ENCODE measurements around the gene DPF3.

Gene DPF3

DNA sequence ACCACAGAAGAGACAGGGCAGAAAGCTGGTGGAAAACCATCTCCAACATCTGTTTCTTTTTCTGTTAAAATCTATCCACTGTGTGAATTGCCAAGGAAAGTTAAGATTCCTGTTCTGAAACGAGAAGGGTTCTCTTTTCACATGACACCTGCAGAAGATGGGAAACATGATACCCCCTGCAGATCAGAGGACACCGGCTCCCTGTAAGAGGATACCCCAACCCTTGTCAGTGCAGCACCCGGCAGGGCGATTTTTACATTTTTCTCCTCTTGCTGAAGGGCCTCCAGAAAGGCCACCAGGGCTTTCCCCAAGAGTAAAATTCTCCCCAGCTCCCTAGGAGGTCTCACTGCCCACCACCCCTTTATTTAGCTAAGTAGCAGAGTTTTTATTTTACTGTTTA is 48.2 kb downstream of the DPF3 start:
- FAIRE-seq: no peak
- no peak for DNase-seq (ENCODE audit: extremely low spot score, insufficient read length, low read depth)

DNA sequence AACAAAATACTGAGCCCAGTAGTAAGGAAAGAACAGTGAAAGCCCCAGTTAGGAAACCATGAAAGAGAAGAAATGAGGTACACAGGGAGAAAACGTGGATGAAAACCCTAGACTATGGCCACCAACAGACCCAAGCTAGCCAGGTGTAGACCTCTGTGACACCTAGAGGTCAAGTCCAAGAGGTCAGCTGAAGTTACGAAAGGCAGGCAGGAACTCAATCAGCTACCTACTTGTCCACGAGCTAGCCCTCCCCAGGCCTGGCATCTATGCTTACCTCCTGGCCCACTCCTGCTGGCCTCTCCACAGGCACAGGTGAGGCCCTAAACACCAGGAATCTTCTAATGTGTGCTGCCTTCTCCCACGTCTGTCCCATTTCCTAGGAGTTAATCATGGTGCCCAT is 48.7 kb downstream of the DPF3 start:
- DNase-seq (ENCODE audit: extremely low spot score, insufficient read length, low read depth): no peak
- FAIRE-seq: no peak

DNA sequence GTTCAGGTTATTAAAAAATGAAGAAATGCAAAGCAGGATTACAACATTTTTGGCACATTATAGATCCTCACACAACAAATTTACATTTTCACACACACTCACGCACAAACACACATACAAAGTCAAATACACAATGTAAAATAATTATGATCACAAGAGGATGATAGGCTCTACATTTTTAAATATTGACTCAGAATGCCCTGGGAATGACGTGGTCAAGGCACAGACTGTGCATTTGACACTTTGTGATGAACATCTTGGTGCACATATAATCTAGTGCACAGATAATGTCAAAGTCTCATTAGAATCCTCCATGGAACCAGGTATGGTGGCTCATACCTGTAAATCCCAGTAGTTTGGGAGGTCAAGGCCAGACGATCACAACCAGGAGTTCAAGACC is 49.4 kb downstream of the DPF3 start:
- no peak for DNase-seq (ENCODE audit: extremely low spot score, insufficient read length, low read depth)
- FAIRE-seq: no peak

DNA sequence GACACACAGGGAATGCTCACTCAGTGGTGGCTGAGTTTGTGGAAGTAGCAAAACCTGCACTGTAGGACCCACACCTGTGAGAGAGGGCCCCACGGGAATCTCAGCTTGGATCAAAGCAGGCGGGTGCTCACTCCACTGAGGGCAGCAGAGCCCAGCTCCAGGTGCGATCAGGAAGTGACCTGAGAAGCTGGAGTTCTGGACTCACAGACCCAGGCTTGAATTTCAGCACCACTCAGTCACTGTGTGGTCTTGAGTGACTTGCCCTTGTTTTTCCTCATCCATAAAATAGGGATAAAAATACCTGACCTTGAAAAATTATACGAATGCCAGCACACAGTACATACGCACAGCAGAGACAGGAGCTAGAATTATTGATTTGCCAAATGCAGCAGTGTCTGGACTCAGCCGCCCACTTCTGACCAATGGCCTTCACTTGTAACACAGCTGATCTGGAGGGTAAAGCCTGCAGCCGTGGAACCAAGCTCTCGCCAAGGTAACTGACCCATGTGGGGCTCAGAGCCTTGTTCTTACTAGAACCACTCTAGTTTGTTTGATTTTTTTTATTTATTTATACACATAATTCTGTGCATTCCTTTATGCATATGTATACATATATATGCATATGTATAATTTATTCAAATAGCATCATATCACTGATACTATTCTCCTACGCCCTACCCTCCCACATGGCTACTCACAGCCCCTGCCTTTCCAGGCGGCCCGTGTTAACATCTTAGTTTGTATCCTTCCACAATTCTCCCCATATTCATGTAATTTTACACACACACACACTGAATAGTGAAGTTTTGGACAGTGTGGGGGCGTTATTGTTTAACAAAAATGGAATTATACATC is 53.9 kb downstream of the DPF3 start:
- FAIRE-seq (no peak), DNase-seq (ENCODE audit: extremely low spot score, insufficient read length, low read depth) (no peak)

DNA sequence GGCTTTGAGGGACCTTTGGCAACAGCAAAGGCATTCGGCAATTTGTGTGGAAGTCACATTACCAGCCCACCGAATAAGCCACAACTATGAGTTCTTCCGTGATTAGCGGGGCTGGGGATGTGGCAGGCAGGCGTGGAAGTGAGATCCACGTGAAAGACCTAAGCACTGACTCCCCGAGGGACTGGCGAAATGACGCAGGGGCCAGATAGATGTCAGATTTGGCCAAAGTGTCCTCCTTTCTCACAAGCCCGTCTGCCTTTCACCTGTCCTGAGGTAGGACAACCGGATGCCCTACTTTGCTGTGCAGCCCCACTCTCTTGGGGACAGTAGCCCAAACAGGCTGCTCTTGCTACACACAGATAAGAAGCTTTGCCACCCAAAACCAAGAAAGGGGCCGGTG is 54.5 kb downstream of the DPF3 start:
- DNase-seq (ENCODE audit: extremely low spot score, insufficient read length, low read depth): no peak
- FAIRE-seq: no peak

DNA sequence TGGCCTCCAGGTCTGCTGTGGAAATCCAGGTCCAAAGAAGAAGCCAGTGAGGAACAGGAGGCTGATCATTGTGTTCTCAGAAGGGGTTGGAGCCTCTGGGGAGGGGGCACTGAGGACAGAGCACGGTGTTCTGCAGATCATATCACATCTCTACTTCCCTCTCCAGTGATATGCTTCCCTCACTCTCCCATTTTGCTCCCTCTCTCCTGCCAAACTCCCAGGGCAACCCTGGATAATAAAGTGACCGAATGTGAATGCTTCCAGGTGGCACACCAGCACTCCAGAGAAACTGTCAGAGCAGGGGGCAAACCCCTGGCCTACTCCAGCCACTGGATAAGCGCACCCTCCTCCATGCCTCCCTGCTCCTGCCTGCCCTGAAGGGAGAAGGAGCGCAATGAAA is 57.8 kb downstream of the DPF3 start:
- FAIRE-seq (no peak), DNase-seq (ENCODE audit: extremely low spot score, insufficient read length, low read depth) (no peak)

DNA sequence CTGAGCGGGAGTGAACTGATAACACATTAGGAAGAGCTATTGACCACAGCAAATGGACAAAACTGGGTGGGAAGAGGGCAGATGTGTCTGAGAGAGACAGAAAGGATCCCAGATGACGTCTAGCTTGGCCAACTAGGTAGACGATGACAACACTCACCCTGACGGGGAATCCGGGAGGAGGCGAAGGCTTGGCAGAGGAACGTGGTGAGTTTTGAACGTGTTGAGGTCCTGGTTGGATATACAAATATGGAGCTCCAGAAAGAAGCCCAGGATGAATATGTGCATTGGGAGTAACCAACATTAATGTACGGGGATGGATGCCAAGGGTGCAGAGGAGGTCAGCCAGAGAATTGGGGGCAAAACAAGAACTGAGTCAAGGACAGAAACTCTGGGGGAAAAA is 60.7 kb downstream of the DPF3 start:
- no peak for FAIRE-seq
- DNase-seq (ENCODE audit: extremely low spot score, insufficient read length, low read depth): no peak

DNA sequence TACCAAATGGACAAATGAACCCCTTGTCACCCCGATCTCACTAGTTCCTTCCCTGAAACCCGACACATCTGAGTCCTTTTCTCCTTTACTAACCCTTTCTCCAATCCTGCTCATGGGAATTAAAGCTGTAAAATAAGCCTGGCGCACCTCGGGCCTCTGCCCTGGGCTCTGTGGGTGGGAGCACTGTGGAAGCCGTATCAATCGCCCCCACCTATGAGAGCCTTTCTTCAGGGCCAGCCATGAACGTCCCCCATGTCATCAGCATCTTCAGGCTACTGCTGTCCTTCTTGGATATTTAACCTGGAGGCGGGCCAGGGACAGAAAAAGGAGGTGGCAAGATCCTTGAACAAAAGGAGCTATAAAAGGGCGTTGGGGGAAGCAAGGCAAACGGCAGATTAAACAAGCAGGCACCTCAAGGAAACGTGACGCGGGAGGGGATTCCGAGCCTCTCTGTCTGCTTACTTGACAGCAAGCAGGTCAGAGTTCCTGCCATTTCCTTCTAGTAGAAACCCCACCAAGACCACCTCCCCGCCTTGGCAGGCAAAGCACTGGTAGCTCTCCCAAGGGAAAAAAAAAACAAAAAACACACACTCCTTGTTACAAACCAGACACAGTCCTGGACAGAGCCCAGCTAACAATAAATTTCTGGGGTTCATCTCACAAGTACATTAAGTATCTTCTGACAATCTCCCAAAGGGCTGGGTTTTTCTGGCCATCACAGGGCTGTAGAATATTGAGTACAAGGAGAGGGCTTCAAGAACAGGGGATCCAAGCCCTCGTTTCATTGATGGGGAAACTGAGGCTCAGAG is 62.9 kb downstream of the DPF3 start:
- FAIRE-seq (no peak), DNase-seq (ENCODE audit: extremely low spot score, insufficient read length, low read depth) (no peak)

DNA sequence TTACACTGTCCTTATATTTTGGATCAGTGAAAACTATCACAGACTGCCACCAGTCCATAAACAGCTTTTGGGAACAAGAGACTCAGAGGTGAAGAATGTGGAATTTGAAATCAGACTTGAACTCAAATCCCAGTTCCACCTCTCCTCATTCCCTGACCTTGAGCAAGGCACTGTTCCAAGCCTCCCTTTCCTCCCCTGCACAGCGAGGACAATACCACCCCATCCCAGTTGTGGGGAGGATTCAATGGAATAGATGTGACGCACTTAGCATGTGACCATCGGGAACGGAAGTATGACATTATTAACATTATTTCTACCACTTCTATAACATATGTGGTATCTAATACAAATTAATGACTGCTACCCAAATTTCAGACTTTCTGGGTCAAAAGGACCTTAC is 63.5 kb downstream of the DPF3 start:
- FAIRE-seq: no peak
- DNase-seq (ENCODE audit: extremely low spot score, insufficient read length, low read depth): no peak

DNA sequence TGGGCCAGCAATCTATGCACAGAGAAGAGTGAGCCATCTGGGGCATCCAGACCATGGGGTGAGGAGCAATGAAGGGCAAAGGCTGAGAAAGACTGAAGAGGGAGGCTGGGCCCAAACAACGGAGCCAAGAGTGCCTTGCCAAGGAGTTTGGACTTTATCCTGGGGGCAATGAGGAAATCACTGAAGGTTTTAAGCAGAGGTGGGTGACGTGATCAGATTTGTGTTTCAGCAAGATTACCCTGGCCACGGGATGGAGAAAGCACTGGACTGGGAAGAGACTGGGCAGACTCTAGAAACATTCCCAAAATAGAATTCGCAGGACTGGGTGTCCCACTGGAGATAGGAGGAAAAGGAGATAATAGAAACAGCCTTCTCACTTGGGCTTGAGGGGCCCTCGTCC is 65.3 kb downstream of the DPF3 start:
- FAIRE-seq: no peak
- DNase-seq (ENCODE audit: extremely low spot score, insufficient read length, low read depth): no peak

DNA sequence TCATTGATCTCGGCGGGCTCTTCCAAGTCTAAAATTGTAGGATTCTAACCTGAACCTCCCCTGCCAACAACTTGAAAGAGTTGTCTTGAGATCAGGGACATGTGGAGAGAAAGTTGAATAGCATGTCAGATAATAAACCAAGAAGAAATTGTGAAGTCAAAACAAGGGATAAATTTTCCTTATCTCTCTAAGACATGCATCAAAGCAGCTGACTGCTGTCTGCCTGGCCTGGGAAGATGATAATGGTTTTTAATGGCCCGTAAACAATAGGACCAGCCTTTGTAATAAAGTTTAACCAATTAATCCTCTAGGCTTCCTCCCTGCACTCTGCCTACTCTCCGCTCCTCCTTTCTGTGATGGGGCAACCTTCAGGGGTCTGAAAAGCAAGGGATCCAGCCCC is 67.9 kb downstream of the DPF3 start:
- DNase-seq (ENCODE audit: extremely low spot score, insufficient read length, low read depth): no peak
- no peak for FAIRE-seq

DNA sequence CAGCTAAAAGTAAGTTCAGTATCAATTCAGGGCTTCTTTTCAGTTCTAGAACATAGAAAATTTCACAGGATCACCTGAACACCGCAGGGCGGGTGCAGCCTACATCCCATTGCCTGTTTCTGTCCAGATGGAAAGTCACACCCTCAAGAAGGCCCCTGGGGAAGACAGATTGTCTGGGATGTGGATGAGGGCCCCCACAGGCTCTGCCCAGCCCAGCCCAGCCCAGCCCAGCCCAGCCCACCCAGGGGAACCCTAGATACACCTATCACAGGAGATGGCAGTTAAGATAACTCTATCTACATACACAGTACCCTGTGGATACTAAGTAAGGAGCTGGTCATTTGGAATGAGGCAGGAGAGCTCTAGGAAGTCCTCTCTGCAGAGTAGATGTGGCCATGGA is 68.4 kb downstream of the DPF3 start:
- DNase-seq (ENCODE audit: extremely low spot score, insufficient read length, low read depth) (no peak), FAIRE-seq (no peak)

DNA sequence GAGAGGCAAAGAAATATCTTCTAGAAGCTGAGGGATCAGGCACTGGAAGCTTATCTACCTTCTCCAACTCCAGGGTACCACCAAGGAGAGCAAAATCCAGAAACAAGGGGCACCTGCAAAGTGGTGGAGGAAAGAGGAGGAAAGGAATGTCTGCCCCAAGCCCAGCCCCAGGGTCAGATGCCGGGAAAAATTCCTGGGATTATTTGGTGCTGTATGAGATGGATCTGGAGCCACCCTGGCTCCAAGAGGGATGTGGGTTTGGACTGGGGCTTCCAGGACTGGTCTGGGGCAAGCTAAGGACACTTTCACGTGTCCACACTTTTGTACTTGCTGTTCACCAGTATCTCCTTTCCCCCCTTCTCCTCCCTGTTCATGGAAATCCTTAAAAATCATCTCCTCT is 69.8 kb downstream of the DPF3 start:
- no peak for FAIRE-seq
- DNase-seq (ENCODE audit: extremely low spot score, insufficient read length, low read depth): no peak

DNA sequence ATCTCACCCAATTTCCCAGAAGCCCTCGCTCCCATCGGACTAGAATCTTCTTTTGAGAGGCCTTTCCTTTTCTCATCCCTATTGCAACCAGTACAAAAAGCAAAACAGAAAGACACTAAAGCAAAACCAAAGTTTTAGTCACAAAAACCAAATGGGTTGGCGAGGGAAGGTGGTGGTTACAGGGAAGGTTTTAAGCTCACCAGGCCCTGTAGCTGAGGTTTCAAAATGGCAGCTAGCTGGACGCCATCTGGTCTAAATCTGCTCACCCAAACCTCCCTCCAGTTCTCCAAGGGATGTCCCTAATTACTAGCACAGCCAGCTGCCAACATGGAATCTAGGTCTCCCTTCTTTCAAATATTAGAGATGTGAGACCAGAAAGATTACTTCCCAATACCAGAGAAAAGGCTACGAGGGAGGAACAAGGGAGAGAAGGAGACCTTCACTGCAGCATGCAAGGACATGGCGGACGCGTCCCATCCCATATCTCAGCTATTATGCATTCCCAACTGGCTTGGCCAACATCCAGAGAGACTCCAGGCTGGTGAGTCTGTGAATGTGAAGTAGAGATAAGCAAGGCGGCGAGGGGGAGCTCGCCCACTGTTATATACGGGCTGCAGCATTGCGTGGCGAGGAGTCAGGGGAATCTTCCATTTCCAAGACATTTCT is 70.8 kb downstream of the DPF3 start:
- DNase-seq (ENCODE audit: extremely low spot score, insufficient read length, low read depth): no peak
- FAIRE-seq: no peak

DNA sequence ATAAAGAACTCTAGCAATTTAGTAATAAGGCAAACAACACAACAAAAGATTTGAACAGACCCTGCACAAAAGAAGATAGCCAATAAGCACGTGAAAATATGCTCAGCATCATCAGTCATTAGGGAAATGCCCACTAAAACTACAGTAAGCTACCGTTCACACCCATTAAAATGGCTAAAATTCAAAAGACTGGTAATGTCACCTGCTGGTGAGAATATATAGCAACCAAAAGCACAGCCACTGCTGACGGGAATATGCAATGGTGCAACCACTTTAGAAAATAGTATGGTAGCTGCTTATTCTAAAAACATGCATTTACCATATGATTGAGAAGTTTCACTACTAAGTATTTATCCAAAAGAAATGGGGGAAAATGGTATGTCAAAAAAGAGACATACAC is 74.9 kb downstream of the DPF3 start:
- DNase-seq (ENCODE audit: extremely low spot score, insufficient read length, low read depth) (no peak), FAIRE-seq (no peak)

DNA sequence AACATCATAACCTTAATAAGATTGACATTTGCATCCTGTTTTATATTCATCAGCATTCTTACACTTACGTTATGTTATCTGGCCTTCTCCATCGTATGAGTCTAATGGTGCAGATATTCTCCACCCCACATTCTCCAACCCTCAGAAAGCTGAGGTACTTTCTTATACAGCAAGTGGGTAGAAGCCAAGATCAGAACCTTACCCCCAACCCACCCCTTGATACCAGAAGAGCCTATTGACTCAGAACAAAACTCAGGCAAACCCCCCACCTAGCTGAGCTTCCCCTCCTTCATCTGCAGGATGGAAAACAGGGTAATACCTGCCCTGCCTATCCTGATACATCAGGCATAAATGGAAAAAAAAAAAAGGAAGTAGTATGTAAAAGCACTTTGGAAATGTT is 77.6 kb downstream of the DPF3 start:
- FAIRE-seq: no peak

DNA sequence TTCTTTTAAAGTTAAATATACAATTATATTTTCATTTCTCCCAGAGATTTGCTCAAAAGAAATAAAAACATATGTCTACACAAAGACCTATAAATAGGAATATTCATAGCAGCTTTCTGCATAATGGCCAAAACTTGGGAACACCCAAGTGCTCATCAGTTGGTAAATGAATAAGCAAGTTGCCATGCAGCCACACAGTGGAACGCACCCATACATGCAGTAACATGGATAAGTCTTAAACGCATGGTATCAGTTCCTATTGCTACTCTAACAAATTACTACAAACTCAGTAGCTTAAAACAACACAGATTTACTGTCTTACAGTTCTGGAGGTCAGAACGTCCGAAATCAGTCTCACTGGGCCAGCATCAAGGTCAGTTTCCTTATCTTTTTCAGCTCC is 78.5 kb downstream of the DPF3 start:
- DNase-seq (ENCODE audit: extremely low spot score, insufficient read length, low read depth): no peak
- FAIRE-seq: no peak

More for the DNA sequence above, 77.6 kb downstream of the DPF3 start:
- DNase-seq (ENCODE audit: extremely low spot score, insufficient read length, low read depth): no peak

DNA sequence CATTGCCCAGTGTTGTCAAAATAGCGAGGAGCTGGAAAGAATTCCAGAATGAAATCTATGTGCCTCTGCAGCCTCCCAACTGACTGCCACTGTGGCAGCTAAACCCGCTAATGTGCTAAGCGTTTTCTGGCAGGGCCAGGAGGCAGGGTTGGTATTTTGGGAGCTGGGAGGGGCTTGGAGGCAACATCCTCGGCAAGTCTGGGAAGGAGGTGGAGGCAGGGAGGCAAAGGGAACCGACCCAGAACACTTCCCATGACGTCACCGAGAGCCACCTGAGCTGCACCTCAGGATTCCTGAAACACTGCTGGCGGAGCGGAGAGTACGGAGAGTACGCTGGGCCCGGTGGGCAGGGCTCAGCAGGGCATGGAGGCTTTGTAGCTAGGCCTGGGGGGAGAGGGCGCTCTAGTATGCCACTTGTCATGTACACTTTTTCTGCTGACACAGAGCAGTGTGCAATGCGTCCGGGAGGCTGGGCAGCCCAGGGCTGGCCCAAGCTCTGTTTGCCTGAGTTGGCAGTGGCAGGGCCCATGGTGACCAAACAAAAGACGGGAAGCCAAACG is 81.5 kb downstream of the DPF3 start:
- FAIRE-seq (no peak), DNase-seq (ENCODE audit: extremely low spot score, insufficient read length, low read depth) (no peak)

DNA sequence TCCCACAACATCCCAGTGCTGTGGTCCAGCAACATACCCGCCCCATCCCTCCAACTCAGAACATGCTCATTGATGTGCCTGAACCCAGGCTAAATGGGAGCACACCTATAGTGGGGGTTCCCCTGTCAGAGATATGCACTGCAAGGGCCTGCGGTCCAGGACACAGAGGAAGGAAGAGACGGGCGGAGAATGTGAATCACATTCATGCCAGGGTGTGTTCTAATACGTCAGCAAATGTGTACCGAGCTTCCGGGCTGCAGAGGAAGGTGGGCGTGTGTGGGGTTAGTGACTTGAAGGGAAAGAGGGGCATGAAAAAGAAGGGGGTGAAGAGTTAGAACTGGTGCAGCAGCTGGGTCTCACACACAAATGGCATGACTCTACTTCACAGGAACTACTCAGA is 83.7 kb downstream of the DPF3 start:
- FAIRE-seq (no peak), DNase-seq (ENCODE audit: extremely low spot score, insufficient read length, low read depth) (no peak)

DNA sequence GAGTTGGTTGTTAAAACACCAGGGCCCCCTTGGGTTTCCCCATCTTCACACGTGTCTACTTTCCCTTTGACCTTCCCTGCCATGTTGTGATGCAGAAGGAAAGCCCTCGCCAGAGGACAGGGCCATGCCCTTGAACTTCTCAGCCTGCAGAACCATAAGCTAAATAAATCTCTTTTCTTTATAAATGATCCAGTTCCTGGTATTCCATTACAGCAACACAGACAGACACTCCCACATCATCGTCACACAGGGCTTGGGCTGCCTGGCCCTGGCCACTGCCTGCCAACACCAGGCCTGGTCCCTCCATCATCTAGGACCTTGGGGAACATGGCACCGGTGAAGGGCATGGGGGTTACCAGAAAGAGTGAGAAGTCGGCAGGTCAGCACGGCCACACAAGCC is 84.8 kb downstream of the DPF3 start:
- DNase-seq (ENCODE audit: extremely low spot score, insufficient read length, low read depth) (no peak), FAIRE-seq (no peak)

DNA sequence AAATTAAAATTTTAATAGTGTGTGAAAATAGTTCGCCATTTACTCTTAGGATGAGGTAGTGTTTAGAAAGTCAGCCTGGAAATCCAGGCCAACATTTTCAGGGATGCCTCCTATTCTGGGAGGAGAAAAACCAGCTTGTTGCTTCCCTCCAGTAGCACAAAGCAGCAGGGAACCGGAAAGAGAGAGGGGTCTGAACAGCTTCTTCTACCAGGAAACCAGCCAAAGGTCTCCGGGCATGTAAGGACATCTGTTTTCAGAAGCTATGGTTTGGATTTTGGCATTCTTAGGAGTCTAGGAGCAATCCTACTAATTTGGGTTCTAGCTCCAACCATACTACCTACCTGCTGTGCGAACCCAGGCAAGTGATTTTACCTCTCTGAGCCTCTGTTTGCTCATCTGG is 85.3 kb downstream of the DPF3 start:
- no peak for FAIRE-seq
- no peak for DNase-seq (ENCODE audit: extremely low spot score, insufficient read length, low read depth)
